Inflammatory macrophage treated with lipopolysaccharide for 4 hours (primary cell): ENCODE data around the gene SH3RF3.

Experiments used
- DNase-seq: peaks from one replicate; pipeline ENCODE4 v3.0.0-alpha.2; 2020

The SH3RF3 gene

DNA sequence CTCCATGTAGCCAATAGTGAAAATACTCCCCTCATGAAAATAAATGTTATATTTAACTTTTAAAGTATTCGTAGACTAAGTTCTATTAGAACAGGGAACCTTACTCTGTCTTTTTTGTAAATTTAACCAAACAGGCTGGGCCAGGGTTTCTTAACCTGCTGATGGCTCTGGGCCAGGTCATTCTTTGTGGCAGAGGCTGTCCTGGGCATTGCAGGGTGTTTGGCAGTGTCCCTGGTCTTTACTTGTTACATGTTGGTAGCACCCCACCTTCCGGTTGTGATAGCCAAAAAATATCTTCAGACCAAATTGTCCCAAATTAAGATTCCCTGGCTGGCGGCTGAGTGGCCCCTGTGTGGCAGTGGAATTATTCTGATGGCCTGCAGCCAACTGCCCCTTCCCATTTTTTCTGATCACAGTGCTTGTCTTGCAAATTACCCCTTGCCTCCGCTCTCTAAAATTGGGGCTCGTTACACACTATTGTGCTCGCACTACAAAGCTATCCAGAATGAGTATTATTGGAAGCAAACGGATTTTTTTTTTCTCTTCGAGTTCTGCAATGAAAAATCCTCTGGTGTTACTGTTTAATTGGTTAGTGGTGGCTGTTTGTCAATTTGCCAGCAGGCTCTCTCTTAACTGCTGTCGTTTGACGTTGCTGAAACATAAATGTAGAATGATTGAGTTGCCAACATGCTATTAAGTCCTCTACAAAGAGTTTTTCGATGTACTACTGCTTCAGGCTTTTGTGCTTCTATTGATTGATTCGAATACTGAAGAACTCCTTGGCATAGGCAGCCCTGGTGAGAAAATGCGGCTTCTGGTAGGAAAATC, 216.9 kb downstream of the SH3RF3 start:
- DNase-seq: no peak

DNA sequence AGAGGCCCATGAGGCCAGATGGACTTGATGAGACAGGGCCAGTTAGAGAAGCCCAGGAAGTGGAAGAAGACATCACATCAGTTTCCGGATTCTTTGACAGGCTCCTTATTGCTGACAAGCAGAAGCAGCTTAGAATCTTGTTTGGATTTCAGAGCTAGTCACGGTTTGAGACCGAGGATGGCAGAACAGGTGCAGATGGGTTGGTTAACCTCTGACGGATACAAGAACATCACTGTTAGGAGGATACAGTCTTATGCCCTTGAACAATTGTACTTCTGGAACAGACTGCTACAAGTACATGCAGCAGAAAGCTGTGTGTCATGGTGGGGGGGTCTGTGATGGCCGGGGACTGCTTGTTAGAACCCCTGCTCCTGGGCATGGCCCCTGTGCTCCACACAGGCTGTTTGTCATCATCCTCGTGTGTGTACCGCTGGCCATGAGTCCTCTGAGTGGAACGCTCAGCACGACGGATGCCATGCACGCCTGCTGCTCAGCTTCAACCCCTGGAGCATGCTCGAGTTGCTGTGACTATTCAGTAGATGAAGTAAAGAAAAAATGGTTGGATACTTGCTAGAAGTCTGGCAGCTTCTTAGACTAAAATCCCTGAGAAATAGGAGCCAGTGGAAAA, 217.7 kb downstream of the SH3RF3 start:
- DNase-seq: no peak

DNA sequence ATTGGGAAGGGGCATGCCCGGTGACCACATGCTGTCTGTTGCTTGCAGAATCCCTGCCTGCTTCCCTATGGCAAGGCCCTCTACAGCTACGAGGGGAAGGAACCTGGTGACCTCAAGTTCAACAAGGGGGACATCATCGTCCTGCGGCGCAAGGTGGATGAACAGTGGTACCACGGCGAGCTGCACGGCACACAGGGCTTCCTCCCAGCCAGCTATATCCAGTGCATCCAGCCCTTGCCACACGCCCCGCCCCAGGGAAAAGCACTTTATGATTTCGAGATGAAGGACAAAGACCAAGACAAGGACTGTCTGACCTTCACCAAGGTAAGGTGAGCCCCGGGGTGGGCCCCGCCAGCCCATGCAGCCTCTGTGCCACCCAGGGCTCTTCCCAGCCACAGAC, 218.6 kb downstream of the SH3RF3 start:
- DNase-seq: no peak

- DNase-seq: no peak
These were observed 219.2 kb downstream of the SH3RF3 start for GRCh38 chr2:109348190-109348589.

DNA sequence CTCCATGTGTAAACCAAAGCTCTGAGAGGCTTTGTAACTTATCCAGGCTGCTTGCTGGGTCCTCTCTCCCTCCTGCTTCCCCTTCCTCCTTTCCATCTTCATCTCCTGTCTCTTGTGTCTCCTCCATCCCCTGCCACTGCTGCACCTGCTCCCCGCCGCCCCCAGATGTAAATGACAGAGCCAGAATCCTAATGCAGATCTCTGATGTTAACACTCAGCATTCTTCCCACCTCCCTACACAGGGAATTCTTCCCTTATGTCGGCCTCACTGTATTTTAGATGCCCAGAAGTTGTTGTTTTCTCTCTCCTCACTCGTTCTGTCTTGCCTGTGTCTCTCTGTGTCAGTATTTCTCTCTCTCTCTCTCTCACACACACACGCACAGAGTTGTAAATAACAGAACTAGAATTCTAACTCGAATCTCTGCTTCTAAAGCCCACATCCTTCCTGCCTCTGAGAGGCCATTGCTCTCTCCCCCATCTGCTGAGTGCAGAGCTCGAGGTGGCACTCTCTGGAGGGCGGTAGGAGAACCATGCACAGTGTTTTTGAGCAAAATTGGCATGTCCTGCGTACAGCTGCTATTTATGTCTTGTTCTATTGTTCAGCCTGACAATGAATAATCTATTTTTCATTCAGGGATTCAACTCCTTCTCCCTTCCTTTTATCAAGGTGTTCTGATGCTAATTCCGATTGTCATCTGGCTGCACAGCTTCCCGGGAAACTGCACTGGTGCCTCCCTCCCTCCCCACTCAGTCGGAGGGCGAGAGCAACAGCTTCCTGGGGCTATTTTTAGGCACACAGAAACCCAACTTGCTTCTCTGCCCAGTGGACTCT, 219.9 kb downstream of the SH3RF3 start:
- no peak for DNase-seq

DNA sequence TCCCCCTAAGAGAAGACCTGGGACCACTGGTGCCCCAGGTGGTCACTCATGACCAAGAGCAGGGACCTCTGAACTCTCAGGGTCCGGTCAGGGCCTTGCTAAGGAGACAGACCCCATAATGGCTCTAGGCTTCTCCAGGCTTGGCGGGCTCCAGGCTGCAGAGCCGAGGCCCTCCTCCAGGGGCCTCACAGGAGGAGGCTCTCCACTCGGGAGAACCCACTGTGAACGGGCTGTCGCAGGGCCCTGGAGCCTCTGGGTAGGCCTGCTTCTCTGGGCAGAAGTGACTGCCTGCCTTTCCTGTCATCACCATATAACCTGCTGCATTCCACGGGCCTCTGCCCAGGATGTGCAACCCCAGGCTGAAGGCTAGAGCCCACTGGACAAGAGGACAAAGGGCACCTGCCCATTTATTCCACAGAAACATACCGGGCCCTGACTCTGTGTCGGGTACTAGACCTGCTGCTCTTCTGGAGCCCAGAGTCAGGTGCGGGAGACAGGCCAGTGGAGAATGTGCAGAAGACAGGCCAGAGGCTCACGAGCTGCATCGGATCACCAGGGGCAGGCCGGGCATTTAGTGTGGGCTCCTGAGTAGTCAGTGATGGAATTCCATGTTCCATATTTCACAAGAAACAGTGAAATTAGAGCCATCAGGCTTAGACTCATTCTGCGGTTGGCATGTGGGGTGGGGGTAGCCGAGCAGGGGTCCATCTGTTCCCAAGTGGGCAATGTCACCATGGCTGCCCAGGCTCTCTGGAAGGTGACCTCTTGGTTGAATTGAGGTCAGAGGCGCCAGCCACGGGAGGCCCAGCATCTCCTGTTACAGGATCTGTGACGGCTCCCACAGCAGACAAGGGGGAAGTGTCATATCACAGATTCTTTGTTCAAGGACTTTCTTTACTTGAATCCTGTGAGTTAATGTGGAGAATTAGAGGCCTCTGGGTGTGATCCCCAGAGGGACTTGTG, 220.8 kb downstream of the SH3RF3 start:
- no peak for DNase-seq

DNA sequence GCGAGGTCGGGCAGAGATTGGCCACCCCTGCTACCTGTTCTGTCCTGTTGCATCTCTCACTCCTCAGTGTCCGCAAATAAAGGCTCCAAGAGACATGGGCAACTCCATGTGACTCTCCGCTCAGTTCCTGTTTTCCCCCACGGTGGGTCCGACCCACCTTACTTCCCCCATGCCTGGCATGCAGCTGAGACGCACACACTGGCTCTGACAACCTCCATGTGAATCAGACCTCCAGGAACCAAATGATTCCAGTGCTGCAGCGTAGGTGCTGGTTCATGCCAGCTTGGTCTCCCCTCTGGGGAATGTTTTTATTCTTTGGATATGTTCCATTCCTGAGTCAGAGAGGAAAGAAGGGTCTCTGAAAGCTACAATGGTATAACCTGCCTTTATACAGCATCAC, 221.5 kb downstream of the SH3RF3 start:
- no peak for DNase-seq

DNA sequence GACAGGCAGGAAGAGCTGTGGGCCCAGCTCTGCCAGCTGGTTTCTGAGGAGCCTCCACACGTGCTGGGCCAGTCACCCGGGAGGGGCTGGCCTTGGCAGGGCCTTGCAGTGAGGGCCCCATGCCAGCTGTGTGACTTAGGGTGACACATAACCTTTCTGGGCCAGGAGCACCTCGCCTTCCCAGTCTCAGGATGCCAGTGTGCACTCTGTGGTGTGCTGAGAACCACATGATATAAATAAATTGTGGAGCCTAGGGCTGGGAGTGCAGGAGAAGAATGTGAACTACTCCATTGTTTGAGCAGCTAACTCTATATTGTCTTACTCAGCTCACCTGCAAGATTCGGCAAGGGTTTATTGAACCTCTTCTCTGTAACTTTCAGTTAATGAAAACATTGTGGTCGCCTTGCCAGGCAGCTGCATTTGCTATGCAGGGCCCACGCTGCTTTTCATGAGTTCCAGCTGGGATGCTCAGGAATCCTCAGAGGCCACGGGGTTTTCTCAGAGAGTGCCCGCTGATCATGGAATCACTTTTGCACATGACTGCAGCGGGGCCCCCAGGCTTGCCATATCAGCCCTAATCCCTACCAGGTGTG, 222.3 kb downstream of the SH3RF3 start:
- no peak for DNase-seq

DNA sequence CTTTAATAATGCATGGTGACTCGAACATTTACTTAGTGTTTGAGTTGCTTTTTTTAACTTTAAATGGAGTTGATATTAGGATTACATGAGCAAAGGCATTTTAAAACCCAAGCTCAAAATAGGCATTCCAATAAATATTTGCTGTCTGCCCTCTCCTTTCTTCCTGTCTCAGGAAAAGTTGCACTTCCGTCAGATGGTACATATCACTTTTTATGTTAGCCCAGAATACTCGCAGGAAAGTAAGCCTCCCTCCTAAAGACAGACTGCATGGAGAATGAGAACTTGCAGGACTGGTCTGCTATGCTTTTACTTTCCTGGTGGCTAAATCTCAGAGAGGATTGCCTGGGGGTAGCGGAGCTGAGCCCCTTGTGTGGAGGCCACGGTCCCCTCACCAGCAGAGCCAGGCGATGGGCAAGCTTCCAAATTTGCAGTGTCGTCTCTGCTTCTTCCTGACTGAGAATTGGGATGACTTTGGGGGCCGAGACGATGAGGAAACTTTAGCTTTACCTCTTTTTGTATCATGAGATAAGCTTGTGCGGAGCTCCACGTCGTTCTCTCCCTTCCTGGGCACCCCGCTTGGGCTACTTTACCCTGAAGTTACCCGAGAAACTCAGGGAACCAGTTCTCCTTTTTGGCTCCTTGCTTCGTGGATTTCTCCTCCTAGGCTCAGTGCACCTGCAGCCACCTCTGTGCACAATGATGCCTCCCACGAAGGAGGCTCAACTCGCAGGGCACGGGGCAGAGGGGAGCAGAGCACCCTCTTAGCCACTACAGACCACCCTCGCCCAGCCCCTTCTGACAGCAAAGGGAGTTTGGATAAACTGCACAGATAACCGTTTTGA, 223.3 kb downstream of the SH3RF3 start:
- no peak for DNase-seq

GRCh38 chr2:109352898-109353689, 224.1 kb downstream of the SH3RF3 start:
- DNase-seq: no peak

- DNase-seq: no peak
These were observed 225.1 kb downstream of the SH3RF3 start for GRCh38 chr2:109353806-109354745.

DNA sequence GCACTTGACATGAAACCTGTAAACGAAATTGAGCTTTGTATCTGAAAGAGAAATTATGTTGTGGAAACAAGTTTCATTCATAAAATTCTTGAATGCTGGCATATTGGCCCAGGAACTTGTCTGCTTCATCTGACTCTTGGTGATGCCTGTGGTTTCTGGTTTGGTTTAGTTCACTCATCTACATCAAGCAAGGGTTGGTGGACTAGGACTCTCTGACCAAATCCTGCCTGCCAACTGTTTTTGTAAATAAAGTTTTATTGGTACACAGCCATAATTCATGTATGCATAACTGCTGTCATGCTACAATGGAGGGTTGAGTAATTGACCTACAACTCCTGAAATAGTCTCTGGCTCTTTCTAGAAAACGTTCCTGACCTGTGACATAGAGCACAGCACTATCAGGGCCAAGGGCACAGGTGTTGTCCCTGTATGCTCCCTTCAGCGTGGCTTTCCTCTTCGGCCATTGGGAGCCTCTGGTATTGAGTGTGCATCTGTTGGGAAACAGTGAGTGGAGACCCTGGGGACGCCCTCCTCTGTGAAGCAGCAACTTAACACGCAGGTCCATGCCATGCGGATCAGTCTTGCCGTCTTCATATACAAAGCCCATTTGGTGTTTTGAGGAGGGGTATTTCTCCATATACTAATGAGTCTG, 226.3 kb downstream of the SH3RF3 start:
- DNase-seq: no peak

DNA sequence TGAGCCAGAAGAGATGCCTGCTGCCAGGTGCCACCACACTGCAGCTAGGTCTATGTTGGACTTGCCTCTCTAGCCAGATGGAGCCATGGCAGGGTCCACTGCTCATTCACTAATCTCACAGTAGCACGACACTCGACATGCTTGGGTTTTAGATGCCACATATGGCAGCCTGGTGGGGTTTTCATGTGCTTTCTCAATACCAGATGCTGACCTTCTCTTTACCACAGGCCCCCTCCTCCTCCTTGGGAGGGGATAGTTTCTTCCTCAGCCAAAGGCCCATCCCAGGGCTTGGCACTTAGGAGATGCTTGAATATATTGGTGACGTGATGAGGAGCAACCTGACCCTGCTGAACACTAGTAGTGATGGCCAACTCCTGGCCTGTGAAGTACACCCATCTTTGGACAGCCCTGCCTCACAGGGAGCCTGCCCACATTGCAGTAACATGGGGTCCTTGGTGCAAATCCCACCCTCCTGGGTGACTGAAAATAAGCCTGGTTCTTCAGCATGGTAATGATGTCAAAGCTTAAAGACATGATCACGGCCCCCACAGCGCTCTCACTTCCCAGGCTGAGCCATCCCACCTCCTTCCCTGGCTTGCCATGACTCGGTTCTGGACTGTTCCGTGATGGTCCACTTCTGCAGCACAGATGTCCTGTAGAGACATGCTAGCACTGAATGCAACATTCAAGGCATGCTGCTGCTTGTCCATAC, 227.5 kb downstream of the SH3RF3 start:
- DNase-seq: no peak

DNA sequence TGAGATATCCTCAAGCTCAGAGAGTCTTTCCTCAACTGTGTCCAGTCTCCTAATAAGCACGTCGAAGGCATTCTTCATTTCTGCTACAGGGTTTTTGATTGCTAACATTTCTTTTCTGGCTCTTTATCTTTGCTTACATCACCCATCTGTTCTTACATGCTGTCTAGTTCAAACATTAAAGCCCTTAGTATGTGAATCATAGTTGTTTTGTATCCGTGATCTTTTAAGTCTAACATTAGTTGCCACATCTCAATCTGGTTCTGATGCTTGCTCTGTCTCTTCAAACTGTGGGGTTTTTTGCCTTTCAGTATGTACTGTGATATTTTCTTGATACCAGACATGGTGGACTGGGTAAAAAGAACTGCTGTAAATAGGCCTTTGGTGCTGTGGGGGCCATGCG, 235.2 kb downstream of the SH3RF3 start:
- no peak for DNase-seq

- DNase-seq: no peak
These were observed 236.1 kb downstream of the SH3RF3 start for GRCh38 chr2:109365131-109365530.

DNA sequence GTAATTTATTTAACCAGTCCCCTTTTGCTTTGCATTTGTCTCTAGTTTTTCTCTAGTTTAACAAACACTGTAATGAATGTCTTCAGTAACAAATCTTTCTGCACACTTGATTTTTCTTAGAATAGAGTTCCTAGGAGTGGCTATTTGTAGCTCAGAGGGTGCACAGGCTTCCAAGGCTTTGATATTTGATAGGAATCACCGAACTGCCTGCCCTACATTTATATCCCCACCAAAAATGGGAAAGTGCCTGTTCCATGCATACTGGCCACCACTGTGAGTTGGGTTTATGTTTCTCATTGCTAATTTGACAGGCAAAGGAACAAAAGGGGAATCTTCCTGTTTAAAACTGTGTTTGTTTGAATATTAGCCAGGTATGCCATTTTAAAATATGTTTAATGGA, 238.7 kb downstream of the SH3RF3 start:
- DNase-seq: no peak

DNA sequence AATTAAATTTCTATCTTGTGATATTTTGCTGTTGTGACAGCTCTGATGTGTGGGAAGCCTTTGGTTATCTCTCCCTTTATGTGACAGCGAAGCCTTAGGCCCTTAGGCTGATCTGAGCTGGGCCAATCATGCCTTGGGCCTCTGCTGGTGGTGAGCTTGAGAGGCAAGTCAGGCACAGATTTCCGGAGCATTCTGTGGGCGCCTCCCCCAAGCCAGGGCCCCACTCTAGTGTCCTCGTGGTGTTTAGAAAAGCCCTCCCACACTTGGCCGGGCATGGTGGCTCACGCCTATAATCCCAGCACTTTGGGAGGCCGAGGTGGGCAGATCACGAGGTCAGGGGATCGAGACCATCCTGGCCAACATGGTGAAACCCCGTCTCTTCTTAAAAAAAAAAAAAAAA, 239.8 kb downstream of the SH3RF3 start:
- no peak for DNase-seq

DNA sequence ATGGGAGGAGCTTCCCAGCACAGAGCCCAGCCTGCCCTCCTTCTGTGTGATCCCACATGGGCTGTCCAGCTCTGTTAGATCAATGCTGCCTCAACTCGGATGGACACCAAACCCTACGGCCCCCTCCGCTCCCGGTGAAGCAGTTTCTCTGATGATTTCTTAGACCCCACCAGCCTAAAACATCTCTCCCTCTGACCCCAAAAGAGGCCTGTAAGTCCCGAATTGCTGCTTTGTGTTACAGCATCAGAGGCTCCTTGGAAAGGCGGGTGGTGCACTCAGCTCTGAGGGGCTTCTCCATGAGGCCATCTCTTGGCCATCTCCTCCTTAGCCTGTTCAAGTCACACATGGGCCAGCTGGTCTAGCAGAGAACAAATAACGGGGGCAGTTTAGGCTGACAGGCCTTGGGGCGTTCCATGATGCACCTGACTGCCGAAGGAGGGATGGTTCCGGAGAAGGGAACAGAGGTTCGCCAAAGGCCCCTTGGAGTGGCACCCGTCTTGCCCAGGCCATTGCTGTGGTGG, 240.7 kb downstream of the SH3RF3 start:
- no peak for DNase-seq
